Liver (tissue), 9 donors: ENCODE measurements around the gene PRKN. TPM values are rescaled to one million over a fixed set of nuclear protein-coding genes. Genes with fewer than 3 reads are reported as not detected.

Source experiments
- DNase-seq: peaks from one replicate; pipeline ENCODE4 v3.0.0-alpha.2; 2017; ENCODE audit warnings: low spot score
- H3K27ac ChIP-seq, 2 donors: one replicate each; pipeline ENCODE4 v1.7.0; 2013; ENCODE audit warnings: inconsistent platforms in 2 of 2, low read length in 2 of 2, control low read depth in 1 of 2, low read depth in 1 of 2, mild to moderate bottlenecking in 1 of 2
- H3K27me3 ChIP-seq, 4 donors: one replicate each; pipeline versions ENCODE4 v1.6.1 to v1.7.0; 2013; ENCODE audit warnings: low read length in 3 of 4, inconsistent platforms in 1 of 4, mild to moderate bottlenecking in 1 of 4, moderate library complexity in 1 of 4; ENCODE audit not compliant: control insufficient read depth in 4 of 4, insufficient read depth in 4 of 4
- H3K36me3 ChIP-seq, 4 donors: one replicate each; pipeline versions ENCODE4 v1.6.1 to v1.7.0; 2013; ENCODE audit warnings: low read length in 3 of 4, mild to moderate bottlenecking in 3 of 4, low read depth in 1 of 4, moderate library complexity in 1 of 4; ENCODE audit not compliant: control insufficient read depth in 4 of 4, insufficient read depth in 3 of 4
- H3K4me1 ChIP-seq, 4 donors: one replicate each; pipeline versions ENCODE4 v1.6.1 to v1.7.0; 2013; ENCODE audit warnings: low read length in 3 of 4, mild to moderate bottlenecking in 3 of 4, moderate library complexity in 1 of 4; ENCODE audit not compliant: control insufficient read depth in 4 of 4, insufficient read depth in 4 of 4
- H3K4me3 ChIP-seq, 3 donors: one replicate each; pipeline versions ENCODE4 v1.6.1 to v1.7.0; 2013; ENCODE audit warnings: low read length in 3 of 3, control low read depth in 1 of 3, low read depth in 1 of 3, mild to moderate bottlenecking in 1 of 3
- H3K9ac ChIP-seq, 2 donors: one replicate each; pipeline ENCODE4 v1.7.0; 2013; ENCODE audit warnings: low read length in 2 of 2, mild to moderate bottlenecking in 2 of 2, moderate library complexity in 2 of 2, control low read depth in 1 of 2, low read depth in 1 of 2
- H3K9me3 ChIP-seq, 4 donors: one replicate each; pipeline versions ENCODE4 v1.6.1 to v1.7.0; 2013; ENCODE audit warnings: low read length in 3 of 4; ENCODE audit not compliant: control insufficient read depth in 4 of 4
- GABPA ChIP-seq, 2 donors: IDR thresholded peaks in 1 of 2; conservative IDR thresholded peaks in 1 of 2; 2 replicates each; pipeline ENCODE4 v1.6.1; 2016; ENCODE audit warnings: antibody characterized with exemption in 2 of 2, mild to moderate bottlenecking in 1 of 2, moderate library complexity in 1 of 2
- HNF4A ChIP-seq, 2 donors: conservative IDR thresholded peaks; 2 replicates each; pipeline ENCODE4 v1.6.1; 2016; ENCODE audit warnings: antibody characterized with exemption in 2 of 2, mild to moderate bottlenecking in 2 of 2
- HNF4G ChIP-seq: IDR thresholded peaks from 2 replicates; pipeline ENCODE4 v1.6.1; 2016; ENCODE audit warnings: antibody characterized with exemption
- JUND ChIP-seq, 2 donors: IDR thresholded peaks; 2 replicates each; pipeline ENCODE4 v1.6.1; 2016; ENCODE audit warnings: antibody characterized with exemption in 2 of 2
- RAD21 ChIP-seq, 2 donors: IDR thresholded peaks; 2 replicates each; pipeline ENCODE4 v1.6.1; 2016; ENCODE audit warnings: antibody characterized with exemption in 2 of 2, mild to moderate bottlenecking in 2 of 2
- RXRA ChIP-seq, 2 donors: IDR thresholded peaks; 2 replicates each; pipeline ENCODE4 v1.6.1; 2017 to 2018; ENCODE audit warnings: antibody characterized with exemption in 2 of 2, mild to moderate bottlenecking in 1 of 2
- SP1 ChIP-seq: IDR thresholded peaks from 2 replicates; pipeline ENCODE4 v1.6.1; 2018; ENCODE audit warnings: antibody characterized with exemption, mild to moderate bottlenecking
- YY1 ChIP-seq: IDR thresholded peaks from 2 replicates; pipeline ENCODE4 v1.6.1; 2016; ENCODE audit warnings: antibody characterized with exemption, mild to moderate bottlenecking
- WGBS: extraction: QIAGEN DNeasy Blood & Tissue Kit; methylation state at CpG from one replicate; pipeline ENCODE4 v1.1.7; 2013; 5-methylcytosine and 5-hydroxymethylcytosine counted together
- polyA plus RNA-seq, 2 donors: library from polyadenylated mRNA; stranded (reverse) in 1 of 2; unstranded in 1 of 2; fragments of 200-250 nt in 1 of 2; fragments of >200 nt in 1 of 2; fragmentation: Nextera tagmentation in 1 of 2; extraction: Ambion mirVana in 1 of 2; gene quantifications; one replicate each; pipeline versions ENCODE4 v1.2.1 to v1.2.3, GENCODE V29; 2013 to 2015
- total RNA-seq, 2 donors: library from RNA; depleted of rRNA; stranded (reverse); fragments of >200 nt; gene quantifications; one replicate each; pipeline ENCODE4 v1.2.3, GENCODE V29; 2014
- TF ChIP-seq, protein P1 (sequence below): fragments of 150-350 bp; IDR thresholded peaks from 2 replicates; pipeline ENCODE4 v1.5.1; 2017; ENCODE audit warnings: improper control_type of control experiment, low read depth, low read length; ENCODE audit not compliant: missing input control
- TF ChIP-seq, protein P2 (sequence below): IDR thresholded peaks from 2 replicates; pipeline ENCODE4 v1.6.1; 2016; ENCODE audit warnings: antibody characterized with exemption
- TF ChIP-seq, protein P3 (sequence below): IDR thresholded peaks from 2 replicates; pipeline ENCODE4 v1.6.1; 2016; ENCODE audit warnings: antibody characterized with exemption, mild to moderate bottlenecking
- TF ChIP-seq, protein P4 (sequence below): IDR thresholded peaks from 2 replicates; pipeline ENCODE4 v1.6.1; 2016; ENCODE audit warnings: antibody characterized with exemption
- TF ChIP-seq, protein P5 (sequence below): IDR thresholded peaks from 2 replicates; pipeline ENCODE4 v1.6.1; 2016; ENCODE audit warnings: antibody characterized with exemption
- donor health status: healthy.
- donor health status: healthy.
- donor health status: healthy.
- donor health status: healthy.
- donor health status: healthy.

The PRKN gene
- total and polyA plus RNA-seq, 4 donors, result 0.47 to 4.1 (median 3.2) TPM

DNA sequence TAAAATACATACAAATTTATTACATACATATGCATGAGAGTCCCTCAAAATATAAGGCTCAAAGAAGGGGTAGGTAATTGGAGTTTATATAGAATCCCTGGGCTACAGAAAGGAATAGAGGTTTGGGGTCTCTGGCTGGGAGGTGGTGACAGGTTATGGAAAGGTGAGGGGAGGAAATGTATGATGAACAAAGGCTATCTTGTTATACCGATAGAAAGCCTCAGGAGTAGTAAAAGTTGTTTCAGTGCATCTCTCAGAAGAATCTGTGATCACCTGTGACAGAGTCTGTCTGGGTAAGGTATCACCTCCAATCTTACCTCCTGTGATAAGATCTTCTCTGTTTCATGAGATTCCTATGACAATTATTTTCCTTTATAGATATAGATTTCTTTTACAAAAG, 1200.8 kb downstream of the PRKN start (continued):
- TF ChIP-seq, protein P1, sequence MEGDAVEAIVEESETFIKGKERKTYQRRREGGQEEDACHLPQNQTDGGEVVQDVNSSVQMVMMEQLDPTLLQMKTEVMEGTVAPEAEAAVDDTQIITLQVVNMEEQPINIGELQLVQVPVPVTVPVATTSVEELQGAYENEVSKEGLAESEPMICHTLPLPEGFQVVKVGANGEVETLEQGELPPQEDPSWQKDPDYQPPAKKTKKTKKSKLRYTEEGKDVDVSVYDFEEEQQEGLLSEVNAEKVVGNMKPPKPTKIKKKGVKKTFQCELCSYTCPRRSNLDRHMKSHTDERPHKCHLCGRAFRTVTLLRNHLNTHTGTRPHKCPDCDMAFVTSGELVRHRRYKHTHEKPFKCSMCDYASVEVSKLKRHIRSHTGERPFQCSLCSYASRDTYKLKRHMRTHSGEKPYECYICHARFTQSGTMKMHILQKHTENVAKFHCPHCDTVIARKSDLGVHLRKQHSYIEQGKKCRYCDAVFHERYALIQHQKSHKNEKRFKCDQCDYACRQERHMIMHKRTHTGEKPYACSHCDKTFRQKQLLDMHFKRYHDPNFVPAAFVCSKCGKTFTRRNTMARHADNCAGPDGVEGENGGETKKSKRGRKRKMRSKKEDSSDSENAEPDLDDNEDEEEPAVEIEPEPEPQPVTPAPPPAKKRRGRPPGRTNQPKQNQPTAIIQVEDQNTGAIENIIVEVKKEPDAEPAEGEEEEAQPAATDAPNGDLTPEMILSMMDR, result no peak

DNA sequence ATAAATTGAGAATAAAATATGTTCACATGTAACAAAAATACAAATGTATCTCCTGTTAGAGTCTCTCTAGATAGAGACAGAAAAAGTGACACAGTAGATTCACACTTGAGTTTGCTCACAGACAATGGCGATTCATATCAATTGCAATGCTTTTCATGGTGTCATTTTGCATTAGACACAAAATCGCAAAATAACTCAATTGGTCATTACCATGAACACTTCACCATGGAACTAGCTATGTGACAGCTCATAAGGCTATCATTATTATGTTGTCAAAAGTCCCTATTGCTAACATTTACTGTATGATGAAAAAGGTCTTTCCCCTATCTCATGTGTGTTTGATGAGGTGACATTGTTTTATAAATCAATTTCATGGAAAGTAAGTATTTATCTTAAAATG, 1204.2 kb downstream of the PRKN start:
- Histone ChIP-seq H3K27me3 (no peaks in the 10 kb centered on the region), H3K27ac (no peak overlapping the region), H3K36me3 (no peaks in the 10 kb centered on the region), H3K9ac (no peak overlapping the region), H3K4me1 (no peaks in the 10 kb centered on the region), H3K9me3 (no peaks in the 10 kb centered on the region), H3K4me3 (no peak overlapping the region)
- no peak for DNase-seq
- TF ChIP-seq, protein P2, sequence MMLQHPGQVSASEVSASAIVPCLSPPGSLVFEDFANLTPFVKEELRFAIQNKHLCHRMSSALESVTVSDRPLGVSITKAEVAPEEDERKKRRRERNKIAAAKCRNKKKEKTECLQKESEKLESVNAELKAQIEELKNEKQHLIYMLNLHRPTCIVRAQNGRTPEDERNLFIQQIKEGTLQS, result no peak
- no peak for TF ChIP-seq SP1
- TF ChIP-seq, protein P3, sequence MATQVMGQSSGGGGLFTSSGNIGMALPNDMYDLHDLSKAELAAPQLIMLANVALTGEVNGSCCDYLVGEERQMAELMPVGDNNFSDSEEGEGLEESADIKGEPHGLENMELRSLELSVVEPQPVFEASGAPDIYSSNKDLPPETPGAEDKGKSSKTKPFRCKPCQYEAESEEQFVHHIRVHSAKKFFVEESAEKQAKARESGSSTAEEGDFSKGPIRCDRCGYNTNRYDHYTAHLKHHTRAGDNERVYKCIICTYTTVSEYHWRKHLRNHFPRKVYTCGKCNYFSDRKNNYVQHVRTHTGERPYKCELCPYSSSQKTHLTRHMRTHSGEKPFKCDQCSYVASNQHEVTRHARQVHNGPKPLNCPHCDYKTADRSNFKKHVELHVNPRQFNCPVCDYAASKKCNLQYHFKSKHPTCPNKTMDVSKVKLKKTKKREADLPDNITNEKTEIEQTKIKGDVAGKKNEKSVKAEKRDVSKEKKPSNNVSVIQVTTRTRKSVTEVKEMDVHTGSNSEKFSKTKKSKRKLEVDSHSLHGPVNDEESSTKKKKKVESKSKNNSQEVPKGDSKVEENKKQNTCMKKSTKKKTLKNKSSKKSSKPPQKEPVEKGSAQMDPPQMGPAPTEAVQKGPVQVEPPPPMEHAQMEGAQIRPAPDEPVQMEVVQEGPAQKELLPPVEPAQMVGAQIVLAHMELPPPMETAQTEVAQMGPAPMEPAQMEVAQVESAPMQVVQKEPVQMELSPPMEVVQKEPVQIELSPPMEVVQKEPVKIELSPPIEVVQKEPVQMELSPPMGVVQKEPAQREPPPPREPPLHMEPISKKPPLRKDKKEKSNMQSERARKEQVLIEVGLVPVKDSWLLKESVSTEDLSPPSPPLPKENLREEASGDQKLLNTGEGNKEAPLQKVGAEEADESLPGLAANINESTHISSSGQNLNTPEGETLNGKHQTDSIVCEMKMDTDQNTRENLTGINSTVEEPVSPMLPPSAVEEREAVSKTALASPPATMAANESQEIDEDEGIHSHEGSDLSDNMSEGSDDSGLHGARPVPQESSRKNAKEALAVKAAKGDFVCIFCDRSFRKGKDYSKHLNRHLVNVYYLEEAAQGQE, result no peak
- 83% methylated on average over 2 of the region's 2 CpGs for WGBS

DNA sequence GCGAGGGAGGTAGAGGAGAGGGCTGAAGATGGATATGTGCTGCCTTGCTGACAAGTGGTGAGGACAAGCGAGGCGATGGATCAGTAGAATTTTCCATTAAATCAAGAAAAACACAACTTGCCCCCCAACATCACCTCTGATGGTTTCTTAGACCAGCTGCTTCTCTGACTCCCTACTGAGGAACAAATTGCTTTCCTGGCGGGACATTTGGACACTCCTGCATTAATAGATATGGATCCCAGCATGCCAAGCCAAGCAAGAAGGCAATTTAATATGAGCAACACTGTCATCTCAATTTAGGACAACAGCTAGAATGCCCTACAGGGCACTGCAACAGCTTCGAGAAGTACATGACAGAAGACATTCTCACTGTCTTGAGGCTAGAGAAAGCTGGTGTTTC, 1205.3 kb downstream of the PRKN start:
- no peaks in the 10 kb centered on the region for H3K27me3 ChIP-seq
- no peak overlapping the region for H3K9ac ChIP-seq
- no peak overlapping the region for H3K4me3 ChIP-seq
- H3K36me3 ChIP-seq, result no peaks in the 10 kb centered on the region
- 95% methylated on average over 5 of the region's 5 CpGs for WGBS
- no peaks in the 10 kb centered on the region for H3K9me3 ChIP-seq
- no peak for DNase-seq
- no peaks in the 10 kb centered on the region for H3K4me1 ChIP-seq
- TF ChIP-seq, protein P2, result no peak
- TF ChIP-seq YY1 (no peak), JUND (IDR thresholded peaks at IDR 0.05) (no peak), GABPA (IDR thresholded peaks at IDR 0.05 in 1 of 2, conservative IDR thresholded peaks at IDR 0.05 in 1 of 2) (no peak), HNF4G (no peak), HNF4A (conservative IDR thresholded peaks at IDR 0.05) (no peak), RAD21 (IDR thresholded peaks at IDR 0.05) (no peak), RXRA (IDR thresholded peaks at IDR 0.05) (no peak)
- TF ChIP-seq, protein P4, sequence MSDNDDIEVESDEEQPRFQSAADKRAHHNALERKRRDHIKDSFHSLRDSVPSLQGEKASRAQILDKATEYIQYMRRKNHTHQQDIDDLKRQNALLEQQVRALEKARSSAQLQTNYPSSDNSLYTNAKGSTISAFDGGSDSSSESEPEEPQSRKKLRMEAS, result no peak
- TF ChIP-seq, protein P5, sequence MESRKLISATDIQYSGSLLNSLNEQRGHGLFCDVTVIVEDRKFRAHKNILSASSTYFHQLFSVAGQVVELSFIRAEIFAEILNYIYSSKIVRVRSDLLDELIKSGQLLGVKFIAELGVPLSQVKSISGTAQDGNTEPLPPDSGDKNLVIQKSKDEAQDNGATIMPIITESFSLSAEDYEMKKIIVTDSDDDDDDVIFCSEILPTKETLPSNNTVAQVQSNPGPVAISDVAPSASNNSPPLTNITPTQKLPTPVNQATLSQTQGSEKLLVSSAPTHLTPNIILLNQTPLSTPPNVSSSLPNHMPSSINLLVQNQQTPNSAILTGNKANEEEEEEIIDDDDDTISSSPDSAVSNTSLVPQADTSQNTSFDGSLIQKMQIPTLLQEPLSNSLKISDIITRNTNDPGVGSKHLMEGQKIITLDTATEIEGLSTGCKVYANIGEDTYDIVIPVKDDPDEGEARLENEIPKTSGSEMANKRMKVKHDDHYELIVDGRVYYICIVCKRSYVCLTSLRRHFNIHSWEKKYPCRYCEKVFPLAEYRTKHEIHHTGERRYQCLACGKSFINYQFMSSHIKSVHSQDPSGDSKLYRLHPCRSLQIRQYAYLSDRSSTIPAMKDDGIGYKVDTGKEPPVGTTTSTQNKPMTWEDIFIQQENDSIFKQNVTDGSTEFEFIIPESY, result no peak
- H3K27ac ChIP-seq, result no peak overlapping the region
